Neural progenitor cell (in vitro differentiated cells): ENCODE results near the gene ZSCAN21. TPM values are rescaled to one million over a fixed set of nuclear protein-coding genes. Genes with fewer than 3 reads are reported as not detected.

Experiments used
- DNase-seq: peaks from one replicate; pipeline ENCODE4 v3.0.0-alpha.2; 2016; ENCODE audit warnings: low spot score
- H2AFZ ChIP-seq: fragments of 200-600 bp; sonication (generic); replicated peaks from 2 replicates; pipeline ENCODE4 v1.6.1; 2016; ENCODE audit warnings: antibody characterized with exemption
- H3F3A ChIP-seq: fragments of 200-600 bp; sonication (generic); 2 replicates; pipeline ENCODE4 v1.6.1; 2016; ENCODE audit warnings: antibody characterized with exemption, low read depth
- H3K27ac ChIP-seq: fragments of 200-600 bp; sonication (generic); 2 replicates; pipeline ENCODE4 v1.5.1; 2016; ENCODE audit warnings: mild to moderate bottlenecking
- H3K27me3 ChIP-seq: fragments of 200-600 bp; sonication (generic); 2 replicates; pipeline ENCODE4 v1.6.1; 2016; ENCODE audit warnings: mild to moderate bottlenecking, moderate library complexity
- H3K36me3 ChIP-seq: fragments of 200-600 bp; sonication (generic); 2 replicates; pipeline ENCODE4 v1.5.1; 2016
- H3K4me1 ChIP-seq: fragments of 200-600 bp; sonication (generic); 2 replicates; pipeline ENCODE4 v1.6.1; 2016; ENCODE audit warnings: mixed run types
- H3K4me2 ChIP-seq: fragments of 200-600 bp; sonication (generic); 2 replicates; pipeline ENCODE4 v1.6.1; 2016
- H3K4me3 ChIP-seq: fragments of 200-600 bp; sonication (generic); 2 replicates; pipeline ENCODE4 v1.5.1; 2016
- H3K79me2 ChIP-seq: fragments of 200-600 bp; sonication (generic); 2 replicates; pipeline ENCODE4 v1.6.1; 2016; ENCODE audit warnings: low read depth
- H3K9ac ChIP-seq: fragments of 200-600 bp; sonication (generic); 2 replicates; pipeline ENCODE4 v1.6.1; 2016
- H3K9me3 ChIP-seq: fragments of 200-600 bp; sonication (generic); 2 replicates; pipeline ENCODE4 v1.5.1; 2016; ENCODE audit warnings: low read depth
- H4K20me1 ChIP-seq: fragments of 200-600 bp; sonication (generic); 2 replicates; pipeline ENCODE4 v1.6.1; 2016; ENCODE audit warnings: low read depth
- H3K27ac Mint-ChIP-seq: 3 replicates; pipeline ENCODE4 v1.8.0; 2021; ENCODE audit warnings: mixed read lengths
- H3K27me3 Mint-ChIP-seq: 2 replicates; pipeline ENCODE4 v1.8.0; 2022; ENCODE audit warnings: low read depth, mild to moderate bottlenecking, inconsistent platforms, moderate library complexity, mixed read lengths; ENCODE audit not compliant: insufficient read depth
- H3K36me3 Mint-ChIP-seq: 3 replicates; pipeline ENCODE4 v1.8.0; 2021; ENCODE audit warnings: mixed read lengths
- H3K4me1 Mint-ChIP-seq: 3 replicates; pipeline ENCODE4 v1.8.0; 2021; ENCODE audit warnings: mixed read lengths
- H3K4me3 Mint-ChIP-seq: 3 replicates; pipeline ENCODE4 v1.8.0; 2021; ENCODE audit warnings: mild to moderate bottlenecking, moderate library complexity, mixed read lengths
- H3K9me3 Mint-ChIP-seq: 3 replicates; pipeline ENCODE4 v1.8.0; 2020; ENCODE audit warnings: mixed read lengths
- CTCF ChIP-seq: fragments of 200-600 bp; sonication (generic); IDR thresholded peaks from 2 replicates; pipeline ENCODE4 v1.5.1; 2017; ENCODE audit warnings: antibody characterized with exemption, mild to moderate bottlenecking
- EZH2 ChIP-seq: fragments of 200-600 bp; sonication (generic); IDR thresholded peaks from 2 replicates; pipeline ENCODE4 v1.6.1; 2017; ENCODE audit warnings: antibody characterized with exemption, mild to moderate bottlenecking, moderate library complexity
- EZH2phosphoT487 ChIP-seq: fragments of 200-600 bp; sonication (generic); IDR thresholded peaks from 2 replicates; pipeline ENCODE4 v1.6.1; 2017; ENCODE audit warnings: antibody characterized with exemption
- total RNA-seq: library from RNA; depleted of rRNA; stranded (reverse); fragments of >200 nt; gene quantifications from 2 replicates; pipeline ENCODE4 v1.2.3, GENCODE V29; 2015; ENCODE audit warnings: low replicate concordance

ZSCAN21 gene
- total RNA-seq, 1 donor from 2014 or later, result 29.0 TPM

DNA sequence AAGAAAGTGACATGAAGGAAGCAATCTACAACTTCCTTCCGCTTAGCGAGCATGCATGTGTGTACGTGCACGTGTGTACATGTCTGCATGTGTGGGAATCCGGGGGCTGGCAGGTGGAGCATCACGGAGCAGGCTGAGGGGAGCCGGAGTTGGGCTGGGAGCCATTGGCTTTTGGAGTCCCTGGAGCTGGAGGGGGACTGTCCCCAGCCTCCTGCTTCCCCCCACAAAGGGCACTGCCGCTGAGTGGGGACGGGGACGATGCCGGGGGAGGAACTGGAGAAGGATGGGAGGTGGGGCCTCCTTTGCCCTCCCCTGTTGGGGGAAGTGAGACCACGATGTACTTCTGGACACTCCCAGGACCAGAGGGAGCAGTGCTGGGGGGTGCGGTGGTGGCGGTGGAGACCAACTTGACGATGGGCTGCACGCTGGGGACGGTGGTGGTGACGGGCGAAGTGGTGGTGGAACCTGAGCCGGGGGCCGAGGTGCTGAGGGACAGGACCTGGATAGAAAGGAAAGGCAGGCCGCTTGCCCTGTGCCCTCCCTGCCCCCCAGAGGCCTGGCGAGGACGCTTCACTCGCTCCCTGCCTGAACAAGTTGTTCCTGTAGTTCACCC lies 57.7 kb downstream of the ZSCAN21 start:
- no peak overlapping the region for H3K4me3 Mint-ChIP-seq
- no peaks in the 10 kb centered on the region for H3K27me3 ChIP-seq
- no peaks in the 10 kb centered on the region for H3K9me3 ChIP-seq
- no peaks in the 10 kb centered on the region for H3K4me1 ChIP-seq
- H3K4me3 ChIP-seq, result no peak overlapping the region
- peaks cover 7% of the 10 kb centered on the region for H3K79me2 ChIP-seq
- peaks cover 18% of the 10 kb centered on the region for H3K36me3 Mint-ChIP-seq
- H4K20me1 ChIP-seq, result no peaks in the 10 kb centered on the region
- H3K27ac Mint-ChIP-seq, result no peak overlapping the region
- peaks cover 9% of the 10 kb centered on the region for H3F3A ChIP-seq
- H3K27me3 Mint-ChIP-seq, result peaks cover 10% of the 10 kb centered on the region
- no peak for DNase-seq
- peaks cover 15% of the 10 kb centered on the region for H3K4me1 Mint-ChIP-seq
- no peak overlapping the region for H3K27ac ChIP-seq
- no peak overlapping the region for H3K9ac ChIP-seq
- H2AFZ ChIP-seq, result no peak overlapping the region
- no peaks in the 10 kb centered on the region for H3K36me3 ChIP-seq
- no peaks in the 10 kb centered on the region for H3K9me3 Mint-ChIP-seq
- H3K4me2 ChIP-seq, result no peak overlapping the region
- no peak for TF ChIP-seq CTCF
- no peak for TF ChIP-seq EZH2phosphoT487
- no peak for TF ChIP-seq EZH2

GRCh38 chr7:100107890-100108289 lies 58.3 kb downstream of the ZSCAN21 start:
- Histone ChIP-seq H3K9ac (no peak overlapping the region), H3K79me2 (peaks cover under 1% of the 10 kb centered on the region), H3K27me3 (no peaks in the 10 kb centered on the region), H3K4me3 (no peak overlapping the region), H3K4me1 (no peaks in the 10 kb centered on the region), H4K20me1 (no peaks in the 10 kb centered on the region), H3K27ac (no peak overlapping the region), H2AFZ (no peak overlapping the region), H3K9me3 (no peaks in the 10 kb centered on the region), H3F3A (peaks cover 3% of the 10 kb centered on the region), H3K4me2 (no peak overlapping the region), H3K36me3 (no peaks in the 10 kb centered on the region)
- peaks cover 10% of the 10 kb centered on the region for H3K4me1 Mint-ChIP-seq
- no peaks in the 10 kb centered on the region for H3K9me3 Mint-ChIP-seq
- no peak overlapping the region for H3K4me3 Mint-ChIP-seq
- H3K27ac Mint-ChIP-seq, result no peak overlapping the region
- peaks cover 10% of the 10 kb centered on the region for H3K27me3 Mint-ChIP-seq
- TF ChIP-seq CTCF, result no peak
- DNase-seq, result no peak
- peaks cover 20% of the 10 kb centered on the region for H3K36me3 Mint-ChIP-seq

DNA sequence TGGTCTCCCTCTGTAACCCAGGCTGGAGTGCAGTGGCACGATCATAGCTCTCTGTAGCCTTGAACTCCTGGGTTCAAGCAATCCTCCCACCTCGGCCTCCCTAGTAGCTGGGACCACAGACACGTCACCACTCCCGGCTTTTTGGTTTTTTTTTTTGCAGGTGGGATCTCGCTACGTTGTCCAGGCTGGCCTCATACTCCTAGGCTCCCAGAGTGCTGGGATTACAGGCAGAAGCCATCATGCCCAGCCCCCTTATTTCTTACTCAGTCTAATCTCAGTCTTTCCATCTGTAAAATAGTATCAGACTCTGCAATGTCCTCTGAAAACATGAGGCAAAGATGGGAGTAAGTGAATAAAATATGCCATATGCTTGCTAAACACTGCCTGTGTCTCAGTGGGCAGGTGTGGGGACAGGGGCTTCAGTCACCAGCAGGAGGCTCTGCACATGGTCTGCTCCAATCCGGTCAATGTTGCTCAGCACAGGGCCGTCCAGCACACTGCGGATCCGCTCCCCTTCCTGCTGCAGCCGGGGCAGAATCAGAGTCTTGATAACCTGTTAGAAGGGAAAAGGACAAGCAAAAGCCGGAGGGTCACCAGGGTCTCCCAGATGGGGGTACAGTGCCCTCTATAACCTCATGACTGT lies 60.1 kb downstream of the ZSCAN21 start:
- H3K36me3 Mint-ChIP-seq, result peaks cover 14% of the 10 kb centered on the region
- no peak for TF ChIP-seq CTCF
- TF ChIP-seq EZH2phosphoT487, result no peak
- no peak for TF ChIP-seq EZH2
- no peaks in the 10 kb centered on the region for H3K36me3 ChIP-seq

More for the DNA sequence above, 60.1 kb downstream of the ZSCAN21 start:
- no peak overlapping the region for H3K9ac ChIP-seq
- H2AFZ ChIP-seq, result no peak overlapping the region
- peaks cover 2% of the 10 kb centered on the region for H3K4me1 Mint-ChIP-seq
- peaks cover 7% of the 10 kb centered on the region for H3K27me3 Mint-ChIP-seq
- no peaks in the 10 kb centered on the region for H3K9me3 ChIP-seq
- H3K4me3 Mint-ChIP-seq, result no peak overlapping the region
- DNase-seq, result no peak
- no peaks in the 10 kb centered on the region for H3K79me2 ChIP-seq
- no peaks in the 10 kb centered on the region for H3K9me3 Mint-ChIP-seq
- H3K4me1 ChIP-seq, result no peaks in the 10 kb centered on the region
- no peaks in the 10 kb centered on the region for H4K20me1 ChIP-seq
- no peak overlapping the region for H3K4me2 ChIP-seq
- H3K4me3 ChIP-seq, result no peak overlapping the region
- H3K27ac ChIP-seq, result no peak overlapping the region
- H3K27me3 ChIP-seq, result no peaks in the 10 kb centered on the region
- no peak overlapping the region for H3K27ac Mint-ChIP-seq
- H3F3A ChIP-seq, result peaks cover 3% of the 10 kb centered on the region
